Immature natural killer cell (primary cell): ENCODE measurements around the gene PADI4. TPM values are rescaled to one million over a fixed set of nuclear protein-coding genes. Genes with fewer than 3 reads are reported as not detected.

Source experiments
- DNase-seq, 3 donors: peaks; one replicate each; pipeline ENCODE4 v3.0.0; 2022; ENCODE audit warnings: mixed read lengths in 1 of 3
- H3K27ac Mint-ChIP-seq, 6 donors: one replicate each; pipeline ENCODE4 v1.8.0; 2020; ENCODE audit warnings: mixed read lengths in 6 of 6, mild to moderate bottlenecking in 5 of 6, inconsistent platforms in 4 of 6, moderate library complexity in 3 of 6
- H3K27me3 Mint-ChIP-seq, 3 donors: one replicate each; pipeline ENCODE4 v1.8.0; 2020 to 2021; ENCODE audit warnings: low read depth in 3 of 3, mild to moderate bottlenecking in 3 of 3, mixed read lengths in 3 of 3, moderate library complexity in 3 of 3, inconsistent platforms in 1 of 3
- H3K36me3 Mint-ChIP-seq, 3 donors: one replicate each; pipeline ENCODE4 v1.8.0; 2020; ENCODE audit warnings: mixed read lengths in 3 of 3, inconsistent platforms in 2 of 3, mild to moderate bottlenecking in 2 of 3
- H3K4me1 Mint-ChIP-seq, 2 donors: one replicate each; pipeline ENCODE4 v1.8.0; 2020; ENCODE audit warnings: inconsistent platforms in 2 of 2, mild to moderate bottlenecking in 2 of 2, mixed read lengths in 2 of 2, moderate library complexity in 1 of 2
- H3K4me3 Mint-ChIP-seq, 5 donors: one replicate each; pipeline ENCODE4 v1.8.0; 2020; ENCODE audit warnings: mild to moderate bottlenecking in 5 of 5, mixed read lengths in 5 of 5, inconsistent platforms in 3 of 5, moderate library complexity in 3 of 5
- H3K9me3 Mint-ChIP-seq, 6 donors: one replicate each; pipeline ENCODE4 v1.8.0; 2020; ENCODE audit warnings: mild to moderate bottlenecking in 6 of 6, mixed read lengths in 6 of 6, inconsistent platforms in 4 of 6, moderate library complexity in 3 of 6
- polyA plus RNA-seq, 3 donors: library from polyadenylated mRNA; unstranded; fragments of 300-500 nt; fragmentation: Illumina TruSeq; gene quantifications; one replicate each; pipeline ENCODE4 v1.2.3, GENCODE V29; 2021

Gene PADI4, protein sequence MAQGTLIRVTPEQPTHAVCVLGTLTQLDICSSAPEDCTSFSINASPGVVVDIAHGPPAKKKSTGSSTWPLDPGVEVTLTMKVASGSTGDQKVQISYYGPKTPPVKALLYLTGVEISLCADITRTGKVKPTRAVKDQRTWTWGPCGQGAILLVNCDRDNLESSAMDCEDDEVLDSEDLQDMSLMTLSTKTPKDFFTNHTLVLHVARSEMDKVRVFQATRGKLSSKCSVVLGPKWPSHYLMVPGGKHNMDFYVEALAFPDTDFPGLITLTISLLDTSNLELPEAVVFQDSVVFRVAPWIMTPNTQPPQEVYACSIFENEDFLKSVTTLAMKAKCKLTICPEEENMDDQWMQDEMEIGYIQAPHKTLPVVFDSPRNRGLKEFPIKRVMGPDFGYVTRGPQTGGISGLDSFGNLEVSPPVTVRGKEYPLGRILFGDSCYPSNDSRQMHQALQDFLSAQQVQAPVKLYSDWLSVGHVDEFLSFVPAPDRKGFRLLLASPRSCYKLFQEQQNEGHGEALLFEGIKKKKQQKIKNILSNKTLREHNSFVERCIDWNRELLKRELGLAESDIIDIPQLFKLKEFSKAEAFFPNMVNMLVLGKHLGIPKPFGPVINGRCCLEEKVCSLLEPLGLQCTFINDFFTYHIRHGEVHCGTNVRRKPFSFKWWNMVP
- 1 to 10 TPM; 1.4 to 5.1 (median 3.0) TPM for polyA plus RNA-seq

DNA sequence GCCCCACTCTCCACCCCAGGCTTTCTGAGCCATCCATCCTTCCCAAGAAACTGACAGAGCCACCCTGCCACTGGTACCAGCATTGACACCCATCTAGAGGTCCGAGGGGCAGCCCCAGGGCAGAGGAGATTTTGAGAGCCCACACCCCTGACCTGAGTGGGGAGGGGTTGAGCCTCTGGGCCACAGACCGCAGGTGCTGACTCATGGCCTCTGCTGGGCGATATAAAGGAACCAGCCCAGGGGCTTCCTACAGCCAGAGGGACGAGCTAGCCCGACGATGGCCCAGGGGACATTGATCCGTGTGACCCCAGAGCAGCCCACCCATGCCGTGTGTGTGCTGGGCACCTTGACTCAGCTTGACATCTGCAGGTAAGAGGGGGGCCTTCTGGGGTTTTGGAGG, at the start of gene PADI4:
Gene PADI4 (plus strand): TSS at position 252 of the 400 bp plus-strand sequence. CDS start 26 bp downstream, at position 278.
- Mint-ChIP-seq H3K4me3 (no peak within 1 kb of the TSS), H3K36me3 (peaks cover 0 to 1% (median 0%) of the 10 kb centered on the region in 3 donors), H3K27ac (no peak within 1 kb of the TSS), H3K9me3 (peaks cover 0 to under 1% (median 0%) of the 10 kb centered on the region in 6 donors), H3K4me1 (no peaks in the 10 kb centered on the region), H3K27me3 (peaks cover 2 to 6% (median 5%) of the 10 kb centered on the region in 3 donors)
- DNase-seq = no peak

DNA sequence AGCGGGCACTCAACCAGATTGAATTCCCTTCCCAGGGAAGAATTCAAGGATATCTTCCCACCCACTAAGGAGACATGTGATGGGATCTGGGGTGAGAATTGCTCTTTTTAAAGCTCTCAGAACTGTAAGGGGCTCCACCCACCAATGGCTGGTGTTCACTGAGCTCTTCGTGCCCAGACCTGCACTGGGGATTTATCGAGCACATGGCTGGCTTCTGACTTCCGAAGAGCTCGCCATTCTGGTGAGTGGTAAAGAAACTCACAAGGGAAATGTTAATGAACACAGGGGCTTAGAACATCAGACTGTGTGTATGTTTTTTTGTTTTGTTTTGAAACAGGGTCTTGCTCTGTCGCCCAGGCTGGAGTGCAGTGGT, 49.3 kb upstream of the PADI4 start:
- H3K4me1 Mint-ChIP-seq = no peaks in the 10 kb centered on the region
- H3K9me3 Mint-ChIP-seq = no peaks in the 10 kb centered on the region
- peaks cover 0 to 2% (median 0%) of the 10 kb centered on the region in 3 donors for H3K27me3 Mint-ChIP-seq
- H3K36me3 Mint-ChIP-seq = no peaks in the 10 kb centered on the region
- DNase-seq = no peak
- no peak overlapping the region for H3K27ac Mint-ChIP-seq
- H3K4me3 Mint-ChIP-seq = no peak overlapping the region

DNA sequence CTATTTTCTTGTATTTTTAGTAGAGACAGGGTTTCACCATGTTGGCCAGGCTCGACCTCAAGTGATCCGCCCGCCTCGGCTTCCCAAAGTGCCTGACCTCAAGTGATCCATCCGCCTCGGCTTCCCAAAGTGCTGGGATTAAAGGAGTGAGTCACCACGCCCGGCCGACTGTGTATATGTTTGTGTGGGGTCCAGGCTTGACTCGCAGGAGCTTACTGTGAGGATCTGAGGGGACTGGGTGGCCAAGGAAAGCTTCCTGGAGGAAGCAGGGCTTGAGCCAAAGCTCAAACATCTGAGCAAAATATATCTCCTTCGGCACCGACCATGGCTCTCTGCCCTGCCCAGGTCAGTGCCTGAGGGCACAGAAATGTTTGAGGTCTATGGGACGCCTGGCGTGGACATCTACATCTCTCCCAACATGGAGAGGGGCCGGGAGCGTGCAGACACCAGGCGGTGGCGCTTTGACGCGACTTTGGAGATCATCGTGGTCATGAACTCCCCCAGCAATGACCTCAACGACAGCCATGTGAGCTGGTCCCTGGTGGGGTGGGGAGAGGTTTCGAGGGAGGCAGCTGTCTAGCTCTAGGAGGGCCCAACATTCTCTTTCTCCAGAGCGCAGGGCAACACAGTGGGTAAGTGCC, 48.6 kb upstream of the PADI4 start:
- H3K27ac Mint-ChIP-seq = no peak overlapping the region

DNA sequence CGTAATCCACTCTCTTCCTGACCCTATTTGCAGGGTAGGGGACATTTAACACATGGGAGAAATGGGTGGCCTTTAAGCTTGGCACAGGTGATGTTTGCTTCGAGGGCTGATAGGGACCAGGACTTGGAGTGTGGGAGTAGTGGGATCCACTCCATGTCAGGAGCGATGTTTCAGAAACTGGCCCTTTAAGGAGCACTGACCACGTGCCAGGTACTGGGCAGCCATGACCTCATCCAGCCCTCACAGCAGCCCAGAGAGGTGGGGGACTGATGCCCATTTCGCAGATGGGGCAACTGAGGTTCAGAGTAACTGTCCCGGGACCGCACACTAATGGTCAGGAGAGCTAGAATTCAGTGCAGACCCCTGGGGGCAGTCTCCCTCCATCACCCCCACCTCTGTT, 47.7 kb upstream of the PADI4 start:
- Mint-ChIP-seq H3K4me3 (no peak overlapping the region), H3K27me3 (peaks cover 0 to 2% (median 2%) of the 10 kb centered on the region in 3 donors), H3K36me3 (no peaks in the 10 kb centered on the region), H3K9me3 (no peaks in the 10 kb centered on the region), H3K4me1 (no peaks in the 10 kb centered on the region), H3K27ac (no peak overlapping the region)
- DNase-seq = no peak

More for the DNA sequence above, 48.6 kb upstream of the PADI4 start:
- no peaks in the 10 kb centered on the region for H3K9me3 Mint-ChIP-seq
- H3K4me3 Mint-ChIP-seq = no peak overlapping the region
- no peak for DNase-seq
- H3K27me3 Mint-ChIP-seq = peaks cover 0 to 2% (median 2%) of the 10 kb centered on the region in 3 donors
- H3K36me3 Mint-ChIP-seq = no peaks in the 10 kb centered on the region
- H3K4me1 Mint-ChIP-seq = no peaks in the 10 kb centered on the region

DNA sequence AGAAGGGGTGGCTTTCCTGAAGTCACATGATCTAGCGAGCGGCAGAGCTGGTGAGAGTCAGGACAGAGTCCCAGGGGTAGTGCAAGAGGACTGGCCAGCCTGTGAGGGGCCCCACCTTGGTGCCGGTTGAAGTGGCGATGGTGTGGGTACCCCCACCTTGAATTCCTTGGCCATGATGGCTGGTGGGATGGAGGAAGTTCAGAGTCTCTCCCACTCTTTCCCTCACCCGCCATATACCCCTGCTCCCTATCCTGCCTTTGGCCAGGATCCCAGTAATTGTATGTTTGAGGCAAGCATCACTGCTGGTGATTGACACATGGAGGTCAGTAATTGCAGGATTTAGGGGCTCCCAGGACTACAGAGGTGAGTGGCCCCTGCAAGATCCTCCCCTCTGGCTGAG, 47.3 kb upstream of the PADI4 start:
- Mint-ChIP-seq H3K27ac (no peak overlapping the region), H3K9me3 (no peaks in the 10 kb centered on the region), H3K36me3 (no peaks in the 10 kb centered on the region), H3K4me1 (no peaks in the 10 kb centered on the region), H3K27me3 (peaks cover 0 to 2% (median 2%) of the 10 kb centered on the region in 3 donors), H3K4me3 (no peak overlapping the region)
- DNase-seq = no peak

DNA sequence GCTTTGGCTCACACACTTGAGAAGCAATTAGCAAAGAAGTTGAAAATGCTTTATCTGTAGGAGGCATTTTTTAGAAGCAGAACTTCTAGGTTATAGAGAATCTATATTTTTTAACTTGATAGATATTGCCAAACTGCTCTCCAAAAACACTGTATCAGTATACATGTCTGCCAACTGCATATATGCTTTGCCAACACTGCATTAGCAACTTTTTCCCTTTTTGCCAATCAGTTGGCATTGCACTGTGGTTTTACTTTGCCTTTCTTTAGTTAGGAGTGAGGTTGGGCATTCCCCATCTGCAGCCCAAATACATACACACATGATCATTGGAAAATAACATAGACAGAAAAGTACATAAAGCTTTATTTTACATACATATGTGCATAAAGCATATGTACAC, 44.1 kb upstream of the PADI4 start:
- Mint-ChIP-seq H3K4me3 (no peak overlapping the region), H3K4me1 (no peaks in the 10 kb centered on the region), H3K27me3 (peaks cover 0 to 2% (median 0%) of the 10 kb centered on the region in 3 donors), H3K9me3 (no peaks in the 10 kb centered on the region), H3K36me3 (no peaks in the 10 kb centered on the region), H3K27ac (no peak overlapping the region)
- no peak for DNase-seq

DNA sequence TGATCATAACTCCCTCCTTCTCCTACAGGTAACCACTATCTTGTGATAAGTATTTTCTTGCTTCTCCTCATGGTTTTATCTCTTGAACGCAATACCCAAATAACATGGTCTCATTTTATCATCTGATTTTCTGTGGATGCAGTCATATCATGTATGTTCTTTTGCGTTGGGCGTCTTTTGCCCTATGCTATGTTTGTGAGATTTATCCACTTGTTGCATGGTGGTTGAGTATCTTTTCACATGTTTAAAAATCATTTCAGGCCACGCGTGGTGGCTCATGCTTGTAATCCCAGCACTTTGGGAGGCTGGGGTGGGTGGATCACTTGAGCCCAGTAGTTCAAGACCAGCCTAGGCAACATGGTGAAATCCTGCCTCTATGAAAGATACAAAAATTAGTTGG, 43.5 kb upstream of the PADI4 start:
- H3K27ac Mint-ChIP-seq = no peak overlapping the region
- H3K9me3 Mint-ChIP-seq = no peaks in the 10 kb centered on the region
- H3K27me3 Mint-ChIP-seq = peaks cover 0 to 2% (median 0%) of the 10 kb centered on the region in 3 donors
- no peaks in the 10 kb centered on the region for H3K4me1 Mint-ChIP-seq
- no peak for DNase-seq
- no peak overlapping the region for H3K4me3 Mint-ChIP-seq
- H3K36me3 Mint-ChIP-seq = no peaks in the 10 kb centered on the region

DNA sequence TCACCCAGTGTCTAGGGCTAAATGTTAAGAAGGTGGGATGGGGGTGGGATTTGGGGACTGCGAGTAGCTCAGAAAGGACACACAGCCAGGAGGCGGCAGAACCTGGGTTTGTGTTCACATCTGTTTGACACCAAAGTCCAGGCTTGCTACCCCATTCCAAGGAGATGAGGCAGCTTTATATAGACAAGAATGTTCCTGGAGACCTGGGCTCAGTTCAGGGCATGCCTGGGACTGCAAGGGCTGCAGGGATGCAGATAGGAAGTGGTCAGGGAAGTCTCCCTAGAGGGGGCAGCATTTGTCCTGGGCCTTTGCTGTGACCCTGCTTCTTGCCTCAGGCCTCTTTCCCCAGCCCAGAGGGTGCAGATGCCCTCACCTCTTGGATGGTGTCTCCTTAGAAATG, 42.8 kb upstream of the PADI4 start:
- no peaks in the 10 kb centered on the region for H3K36me3 Mint-ChIP-seq
- H3K4me3 Mint-ChIP-seq = no peak overlapping the region
- no peak overlapping the region for H3K27ac Mint-ChIP-seq
- H3K4me1 Mint-ChIP-seq = no peaks in the 10 kb centered on the region
- DNase-seq = no peak
- no peaks in the 10 kb centered on the region for H3K9me3 Mint-ChIP-seq
- H3K27me3 Mint-ChIP-seq = peaks cover 0 to 2% (median 0%) of the 10 kb centered on the region in 3 donors

DNA sequence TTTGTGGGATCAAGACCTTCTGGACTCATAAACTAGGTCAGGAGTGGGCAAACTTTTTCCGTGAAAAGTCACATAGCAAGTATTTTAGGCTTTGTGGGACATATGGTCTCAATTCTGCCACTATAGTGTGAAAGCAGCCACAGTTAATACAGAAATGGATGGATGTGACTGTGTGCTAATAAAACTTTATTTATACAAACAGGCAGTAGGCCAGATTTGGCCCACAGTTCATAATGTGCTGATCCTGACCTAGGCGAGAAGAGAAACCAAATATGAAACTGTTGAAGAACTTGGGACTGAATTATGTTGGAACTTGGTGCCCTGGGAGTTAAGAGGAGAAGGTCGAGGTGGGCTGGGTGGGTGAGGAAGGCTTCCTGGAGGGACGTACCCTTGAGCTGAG, 42.0 kb upstream of the PADI4 start:
- Mint-ChIP-seq H3K36me3 (no peaks in the 10 kb centered on the region), H3K4me1 (no peaks in the 10 kb centered on the region), H3K4me3 (no peak overlapping the region), H3K27me3 (peaks cover 0 to 2% (median 0%) of the 10 kb centered on the region in 3 donors), H3K27ac (peak overlapping the region in 1 of 6 donors; percentile 19), H3K9me3 (no peaks in the 10 kb centered on the region)
- DNase-seq = no peak

DNA sequence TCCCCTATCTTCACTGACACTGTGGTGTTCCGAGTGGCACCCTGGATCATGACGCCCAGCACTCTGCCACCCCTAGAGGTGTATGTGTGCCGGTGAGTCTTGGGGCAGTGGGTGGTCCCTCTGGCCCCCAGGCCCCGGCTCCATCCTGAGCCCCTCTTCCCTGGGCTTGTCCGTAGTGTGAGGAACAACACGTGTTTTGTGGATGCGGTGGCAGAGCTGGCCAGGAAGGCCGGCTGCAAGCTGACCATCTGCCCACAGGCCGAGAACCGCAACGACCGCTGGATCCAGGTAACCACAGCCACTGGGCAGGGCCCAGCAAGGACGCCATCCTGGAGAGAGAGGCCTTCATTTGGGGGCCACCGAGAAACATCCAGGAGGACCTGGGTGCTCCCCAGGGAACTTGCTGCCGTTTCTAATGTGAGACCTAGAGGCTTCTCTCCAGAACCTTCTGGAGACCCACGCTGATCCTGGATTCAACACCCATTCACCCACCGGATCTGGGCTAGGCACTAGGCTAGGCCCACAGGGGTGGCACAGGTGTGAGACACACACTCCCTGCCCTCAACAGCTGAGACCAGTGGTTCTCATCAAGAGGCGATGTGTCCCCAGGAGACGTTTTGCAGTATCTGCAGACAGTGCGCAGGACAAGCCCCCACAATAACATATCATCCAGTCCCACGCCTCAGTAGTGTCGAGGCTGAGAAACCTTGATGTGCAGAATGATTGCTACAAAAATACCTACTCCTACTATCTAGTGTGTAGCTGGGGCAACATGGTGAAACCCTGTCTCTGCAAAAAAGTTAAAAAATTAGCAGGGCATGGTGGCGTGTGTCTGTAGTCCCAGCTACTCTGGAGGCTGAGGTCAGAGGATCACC, 36.9 kb upstream of the PADI4 start:
- H3K9me3 Mint-ChIP-seq = no peaks in the 10 kb centered on the region
- H3K36me3 Mint-ChIP-seq = no peaks in the 10 kb centered on the region
- no peak overlapping the region for H3K27ac Mint-ChIP-seq
- H3K27me3 Mint-ChIP-seq = peaks cover 0 to 5% (median 3%) of the 10 kb centered on the region in 3 donors
- no peak overlapping the region for H3K4me3 Mint-ChIP-seq
- no peaks in the 10 kb centered on the region for H3K4me1 Mint-ChIP-seq
- DNase-seq = no peak

DNA sequence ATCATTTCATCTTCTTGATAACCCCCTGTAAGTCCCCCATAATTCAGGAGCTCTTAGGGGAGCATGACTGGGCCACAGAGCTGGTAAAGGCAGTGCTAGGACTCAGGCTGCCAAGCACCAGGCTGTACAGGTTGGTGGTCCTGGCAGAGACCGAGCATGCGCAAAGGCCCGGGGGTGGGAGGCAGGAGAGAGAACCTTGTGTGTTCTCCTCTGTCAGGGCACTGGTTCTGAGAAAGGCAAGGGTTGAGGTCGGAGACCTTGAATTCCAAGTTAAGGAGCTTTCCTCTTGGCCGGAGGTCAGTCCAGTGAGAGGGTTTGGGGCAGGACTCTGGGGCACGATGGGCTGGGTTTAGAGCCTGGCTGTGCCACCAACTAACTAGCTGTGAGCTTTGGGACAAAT, 35.9 kb upstream of the PADI4 start:
- H3K36me3 Mint-ChIP-seq = no peaks in the 10 kb centered on the region
- H3K4me3 Mint-ChIP-seq = no peak overlapping the region
- no peaks in the 10 kb centered on the region for H3K4me1 Mint-ChIP-seq
- H3K27ac Mint-ChIP-seq = no peak overlapping the region
- no peak for DNase-seq
- no peaks in the 10 kb centered on the region for H3K9me3 Mint-ChIP-seq
- H3K27me3 Mint-ChIP-seq = peaks cover 0 to 5% (median 3%) of the 10 kb centered on the region in 3 donors

DNA sequence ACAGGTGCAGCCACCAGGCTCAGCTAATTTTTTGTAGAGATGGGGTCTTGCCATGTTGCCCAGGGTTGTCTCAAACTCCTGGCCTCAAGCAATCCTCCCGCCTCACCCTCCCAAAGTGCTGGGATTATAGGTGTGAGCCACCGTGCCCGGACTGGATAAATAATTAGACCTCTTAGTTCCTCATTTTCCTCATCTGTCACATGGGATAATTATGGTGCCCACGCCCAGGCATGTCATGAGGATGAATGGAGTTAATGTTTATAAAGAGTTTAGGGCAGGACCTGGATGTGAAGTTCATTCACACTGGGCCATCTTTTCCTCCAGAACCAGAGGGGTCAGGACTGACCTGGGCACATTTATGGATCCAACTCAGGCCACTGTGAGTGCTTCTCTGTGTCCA, 35.4 kb upstream of the PADI4 start:
- Mint-ChIP-seq H3K9me3 (no peaks in the 10 kb centered on the region), H3K36me3 (no peaks in the 10 kb centered on the region), H3K4me3 (no peak overlapping the region), H3K27ac (no peak overlapping the region), H3K4me1 (no peaks in the 10 kb centered on the region), H3K27me3 (peaks cover 0 to 7% (median 5%) of the 10 kb centered on the region in 3 donors)
- no peak for DNase-seq

DNA sequence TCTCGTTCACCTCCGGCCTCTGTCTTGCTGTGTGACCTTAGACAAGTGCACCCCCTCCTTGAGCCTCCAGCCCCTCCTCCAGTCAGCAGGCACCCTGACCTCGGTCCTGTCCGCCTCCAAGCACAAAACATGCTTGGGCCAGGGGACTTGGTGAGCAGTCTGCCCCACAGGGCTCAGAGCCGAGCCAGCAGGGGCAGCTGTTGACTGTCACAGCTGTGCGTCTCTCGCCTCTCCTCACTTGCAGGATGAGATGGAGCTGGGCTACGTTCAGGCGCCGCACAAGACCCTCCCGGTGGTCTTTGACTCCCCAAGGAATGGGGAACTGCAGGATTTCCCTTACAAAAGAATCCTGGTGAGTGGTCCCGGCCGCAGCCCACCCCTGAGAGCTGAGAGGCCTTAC, 34.9 kb upstream of the PADI4 start:
- H3K4me3 Mint-ChIP-seq = no peak overlapping the region
- H3K27ac Mint-ChIP-seq = no peak overlapping the region
- peaks cover 0 to 7% (median 5%) of the 10 kb centered on the region in 3 donors for H3K27me3 Mint-ChIP-seq
- H3K36me3 Mint-ChIP-seq = no peaks in the 10 kb centered on the region
- no peak for DNase-seq
- no peaks in the 10 kb centered on the region for H3K9me3 Mint-ChIP-seq
- H3K4me1 Mint-ChIP-seq = no peaks in the 10 kb centered on the region
